Measurements from ENCODE around the gene RASGRF2.
"Not testable (repeated sequence)": the region's sequence is repeated elsewhere in the genome, so short reads cannot be mapped to it uniquely, and the experiment has no call there.

DNA sequence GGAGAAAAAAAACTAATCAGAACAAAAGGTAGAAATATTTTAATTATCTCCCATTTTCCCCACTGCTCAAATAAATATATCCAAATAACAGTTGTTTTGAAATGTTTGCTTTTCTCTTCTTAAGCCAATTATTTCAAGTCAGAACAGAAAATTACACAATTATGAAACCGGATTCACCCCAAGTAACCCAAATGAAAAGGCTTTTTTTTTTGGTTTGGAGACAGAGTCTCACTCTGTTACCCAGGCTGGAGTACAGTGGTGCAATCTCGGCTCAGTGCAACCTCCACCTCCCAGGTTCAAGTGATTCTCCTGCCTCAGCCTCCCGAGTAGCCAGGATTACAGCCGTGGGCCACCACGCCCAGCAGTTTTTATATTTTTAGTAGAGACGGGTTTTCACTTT, 164.5 kb downstream of the RASGRF2 start:
- TF ChIP-seq, protein P1, sequence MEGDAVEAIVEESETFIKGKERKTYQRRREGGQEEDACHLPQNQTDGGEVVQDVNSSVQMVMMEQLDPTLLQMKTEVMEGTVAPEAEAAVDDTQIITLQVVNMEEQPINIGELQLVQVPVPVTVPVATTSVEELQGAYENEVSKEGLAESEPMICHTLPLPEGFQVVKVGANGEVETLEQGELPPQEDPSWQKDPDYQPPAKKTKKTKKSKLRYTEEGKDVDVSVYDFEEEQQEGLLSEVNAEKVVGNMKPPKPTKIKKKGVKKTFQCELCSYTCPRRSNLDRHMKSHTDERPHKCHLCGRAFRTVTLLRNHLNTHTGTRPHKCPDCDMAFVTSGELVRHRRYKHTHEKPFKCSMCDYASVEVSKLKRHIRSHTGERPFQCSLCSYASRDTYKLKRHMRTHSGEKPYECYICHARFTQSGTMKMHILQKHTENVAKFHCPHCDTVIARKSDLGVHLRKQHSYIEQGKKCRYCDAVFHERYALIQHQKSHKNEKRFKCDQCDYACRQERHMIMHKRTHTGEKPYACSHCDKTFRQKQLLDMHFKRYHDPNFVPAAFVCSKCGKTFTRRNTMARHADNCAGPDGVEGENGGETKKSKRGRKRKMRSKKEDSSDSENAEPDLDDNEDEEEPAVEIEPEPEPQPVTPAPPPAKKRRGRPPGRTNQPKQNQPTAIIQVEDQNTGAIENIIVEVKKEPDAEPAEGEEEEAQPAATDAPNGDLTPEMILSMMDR (IDR thresholded peaks at IDR 0.05; ENCODE audit: low read depth, low read length, poor library complexity, severe bottlenecking), result not testable (repeated sequence)
- not testable (repeated sequence) for TF ChIP-seq EZH2phosphoT487 (IDR thresholded peaks at IDR 0.05; ENCODE audit: borderline replicate concordance, low read length)
